Astrocyte (in vitro differentiated cells and primary cell): Measurements from ENCODE around the gene GMDS. TPM values are rescaled to one million over a fixed set of nuclear protein-coding genes. Genes with fewer than 3 reads are reported as not detected.

ENCODE experiments used
- DNase-seq: peaks from one replicate; pipeline ENCODE4 v3.0.0-alpha.2; 2010; ENCODE audit warnings: low read depth
- FAIRE-seq: peaks from 2 replicates; lab custom pipeline; 2011; peaks lifted over from hg19 to GRCh38; lab: Jason Lieb, UNC
- H2AFZ ChIP-seq: 2 replicates; pipeline ENCODE4 v1.6.0; 2012; ENCODE audit warnings: low read depth, low read length, inconsistent platforms
- H3K27ac ChIP-seq: 2 replicates; pipeline ENCODE4 v1.5.1; 2011; ENCODE audit warnings: low read depth, low read length, inconsistent platforms
- H3K27me3 ChIP-seq: 2 replicates; pipeline ENCODE4 v1.6.0; 2011; ENCODE audit warnings: low read length, inconsistent platforms; ENCODE audit not compliant: insufficient read depth
- H3K36me3 ChIP-seq: 2 replicates; pipeline ENCODE4 v1.5.1; 2011; ENCODE audit warnings: low read length, inconsistent platforms; ENCODE audit not compliant: insufficient read depth
- H3K4me1 ChIP-seq: 2 replicates; pipeline ENCODE4 v1.5.1; 2011; ENCODE audit warnings: low read length, inconsistent platforms; ENCODE audit not compliant: insufficient read depth
- H3K4me2 ChIP-seq: 2 replicates; pipeline ENCODE4 v1.6.0; 2012; ENCODE audit warnings: low read length, inconsistent platforms
- H3K4me3 ChIP-seq: 2 replicates; pipeline ENCODE4 v1.5.1; 2011; ENCODE audit warnings: low read depth, mild to moderate bottlenecking, low read length, inconsistent platforms; ENCODE audit not compliant: insufficient read depth
- H3K79me2 ChIP-seq: 2 replicates; pipeline ENCODE4 v1.6.0; 2012; ENCODE audit warnings: mild to moderate bottlenecking, low read length, inconsistent platforms; ENCODE audit not compliant: insufficient read depth
- H3K9ac ChIP-seq: 2 replicates; pipeline ENCODE4 v1.6.0; 2012; ENCODE audit warnings: mild to moderate bottlenecking, low read length, inconsistent platforms
- H3K9me3 ChIP-seq: 2 replicates; pipeline ENCODE4 v1.5.1; 2012; ENCODE audit warnings: low read depth, mild to moderate bottlenecking, low read length, inconsistent platforms; ENCODE audit not compliant: insufficient read depth
- H4K20me1 ChIP-seq: 2 replicates; pipeline ENCODE4 v1.6.0; 2012; ENCODE audit warnings: low read length, inconsistent platforms; ENCODE audit not compliant: insufficient read depth
- H3K27ac Mint-ChIP-seq: one replicate; pipeline ENCODE4 v1.8.0; 2021; ENCODE audit warnings: mild to moderate bottlenecking, mixed read lengths; ENCODE audit not compliant: unreplicated experiment
- H3K27me3 Mint-ChIP-seq: one replicate; pipeline ENCODE4 v1.8.0; 2021; ENCODE audit warnings: low read depth, mixed read lengths; ENCODE audit not compliant: unreplicated experiment
- H3K36me3 Mint-ChIP-seq: one replicate; pipeline ENCODE4 v1.8.0; 2021; ENCODE audit warnings: low read depth, mixed read lengths; ENCODE audit not compliant: unreplicated experiment
- H3K4me1 Mint-ChIP-seq: one replicate; pipeline ENCODE4 v1.8.0; 2021; ENCODE audit warnings: low read depth, mixed read lengths; ENCODE audit not compliant: unreplicated experiment
- H3K4me3 Mint-ChIP-seq: one replicate; pipeline ENCODE4 v1.8.0; 2021; ENCODE audit warnings: mild to moderate bottlenecking, moderate library complexity, mixed read lengths; ENCODE audit not compliant: unreplicated experiment
- H3K9me3 Mint-ChIP-seq: one replicate; pipeline ENCODE4 v1.8.0; 2021; ENCODE audit warnings: mild to moderate bottlenecking, mixed read lengths; ENCODE audit not compliant: unreplicated experiment
- CTCF ChIP-seq: IDR thresholded peaks from 2 replicates; pipeline ENCODE4 v1.5.1; 2011; ENCODE audit warnings: low read depth, mild to moderate bottlenecking, inconsistent platforms, low read length, moderate library complexity; ENCODE audit not compliant: insufficient read depth
- EZH2 ChIP-seq: IDR thresholded peaks from 2 replicates; pipeline ENCODE4 v1.6.1; 2012; ENCODE audit warnings: mild to moderate bottlenecking, low read length, inconsistent platforms; ENCODE audit not compliant: insufficient read depth
- total RNA-seq: library from RNA; stranded (reverse); gene quantifications from 2 replicates; pipeline ENCODE4 v1.2.1, GENCODE V29; 2021

GMDS gene
- total RNA-seq, 1 donor from 2014 or later: 9.4 TPM

GRCh38 chr6:1960486-1961142 is 284.8 kb downstream of the GMDS start:
- H3K27ac ChIP-seq: no peak overlapping the region
- no peaks in the 10 kb centered on the region for H3K27me3 ChIP-seq
- no peak overlapping the region for H3K9ac ChIP-seq
- no peaks in the 10 kb centered on the region for H3K36me3 ChIP-seq
- TF ChIP-seq EZH2: no peak
- TF ChIP-seq CTCF: no peak
- no peak for FAIRE-seq
- no peaks in the 10 kb centered on the region for H3K79me2 ChIP-seq
- Mint-ChIP-seq H3K27me3 (no peaks in the 10 kb centered on the region), H3K27ac (no peak overlapping the region), H3K36me3 (no peaks in the 10 kb centered on the region), H3K4me1 (peaks cover 5% of the 10 kb centered on the region), H3K4me3 (no peak overlapping the region), H3K9me3 (no peaks in the 10 kb centered on the region)
- H2AFZ ChIP-seq: no peak overlapping the region
- H3K4me1 ChIP-seq: no peaks in the 10 kb centered on the region
- no peak for DNase-seq
- H4K20me1 ChIP-seq: no peaks in the 10 kb centered on the region
- no peak overlapping the region for H3K4me2 ChIP-seq
- H3K9me3 ChIP-seq: no peaks in the 10 kb centered on the region
- no peak overlapping the region for H3K4me3 ChIP-seq

- TF ChIP-seq EZH2: no peak
- TF ChIP-seq CTCF: no peak
- H3K4me3 ChIP-seq: no peak overlapping the region
- H3K79me2 ChIP-seq: no peaks in the 10 kb centered on the region
- no peak overlapping the region for H3K27ac Mint-ChIP-seq
- H3K36me3 ChIP-seq: no peaks in the 10 kb centered on the region
- FAIRE-seq (peak; percentile 17), DNase-seq (no peak)
- H3K27me3 ChIP-seq: no peaks in the 10 kb centered on the region
- peaks cover 5% of the 10 kb centered on the region for H3K4me1 Mint-ChIP-seq
- H2AFZ ChIP-seq: no peak overlapping the region
- H3K27me3 Mint-ChIP-seq: no peaks in the 10 kb centered on the region
- no peak overlapping the region for H3K4me3 Mint-ChIP-seq
- no peaks in the 10 kb centered on the region for H3K9me3 Mint-ChIP-seq
- no peaks in the 10 kb centered on the region for H3K36me3 Mint-ChIP-seq
- H3K4me2 ChIP-seq: no peak overlapping the region
- no peaks in the 10 kb centered on the region for H3K9me3 ChIP-seq
- no peak overlapping the region for H3K9ac ChIP-seq
- H4K20me1 ChIP-seq: no peaks in the 10 kb centered on the region
- no peak overlapping the region for H3K27ac ChIP-seq
- H3K4me1 ChIP-seq: no peaks in the 10 kb centered on the region
Measured at GRCh38 chr6:1958257-1958656, 287.1 kb downstream of the GMDS start.

- no peak for FAIRE-seq
- peaks cover 8% of the 10 kb centered on the region for H3K4me1 Mint-ChIP-seq
Measured at GRCh38 chr6:1957746-1958145, 287.7 kb downstream of the GMDS start.

More at GRCh38 chr6:1957746-1958145, 287.7 kb downstream of the GMDS start:
- H3K79me2 ChIP-seq: no peaks in the 10 kb centered on the region
- no peak overlapping the region for H3K4me3 ChIP-seq
- H2AFZ ChIP-seq: no peak overlapping the region
- Mint-ChIP-seq H3K9me3 (no peaks in the 10 kb centered on the region), H3K27me3 (no peaks in the 10 kb centered on the region), H3K36me3 (no peaks in the 10 kb centered on the region), H3K4me3 (no peak overlapping the region), H3K27ac (no peak overlapping the region)
- H3K9ac ChIP-seq: no peak overlapping the region
- no peak overlapping the region for H3K4me2 ChIP-seq
- no peak for DNase-seq
- H3K36me3 ChIP-seq: no peaks in the 10 kb centered on the region
- H3K27me3 ChIP-seq: no peaks in the 10 kb centered on the region
- H3K27ac ChIP-seq: no peak overlapping the region
- TF ChIP-seq CTCF (no peak), EZH2 (no peak)
- H4K20me1 ChIP-seq: no peaks in the 10 kb centered on the region
- peaks cover under 1% of the 10 kb centered on the region for H3K4me1 ChIP-seq
- no peaks in the 10 kb centered on the region for H3K9me3 ChIP-seq
